ENCODE measurements around the gene P2RX1.
A peak's percentile ranks its signal among the peaks of the same experiment; 100 is the strongest.

The P2RX1 gene

DNA sequence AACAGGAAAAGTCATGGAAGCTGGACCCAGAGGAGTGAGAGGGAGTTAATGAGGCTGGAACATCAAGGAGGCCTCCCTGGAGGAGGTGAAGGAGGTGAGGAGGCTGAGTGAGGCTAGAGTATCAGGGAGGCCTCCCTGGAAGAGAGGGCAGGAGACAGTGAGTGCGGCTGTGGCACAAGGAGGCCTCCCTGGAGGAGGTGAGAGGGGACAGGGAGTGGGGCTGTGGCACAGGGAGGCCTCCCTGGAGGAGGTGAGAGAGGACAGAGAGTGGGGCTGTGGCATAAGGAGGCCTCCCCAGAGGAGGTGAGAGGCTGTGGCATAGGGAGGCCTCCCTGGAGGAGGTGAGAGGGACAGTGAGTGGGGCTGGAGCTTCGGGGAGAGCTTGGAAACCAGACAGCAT is 28.9 kb downstream of the P2RX1 start:
- no peak for DNase-seq

DNA sequence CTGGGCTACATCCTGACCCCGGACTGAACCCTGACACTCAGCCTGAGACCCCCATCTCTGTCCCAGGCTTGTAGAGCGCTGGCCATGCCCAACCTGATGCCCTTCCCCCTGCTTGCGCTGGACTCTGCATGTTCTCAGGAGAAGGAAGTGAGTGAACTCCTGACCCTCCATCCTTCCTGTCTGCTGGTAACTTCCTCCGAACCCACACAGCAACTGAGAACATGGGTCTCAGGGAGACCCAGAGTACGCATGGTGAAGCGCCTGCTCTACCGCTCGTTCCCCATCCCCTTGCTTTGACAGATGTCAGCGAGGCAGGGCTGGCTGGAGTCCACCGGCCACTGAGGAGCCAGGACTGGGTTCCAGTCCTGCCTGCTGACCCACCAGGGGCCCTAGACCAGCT is 29.5 kb downstream of the P2RX1 start:
- peak in 1 of 5 donors; percentile 32 for DNase-seq

DNA sequence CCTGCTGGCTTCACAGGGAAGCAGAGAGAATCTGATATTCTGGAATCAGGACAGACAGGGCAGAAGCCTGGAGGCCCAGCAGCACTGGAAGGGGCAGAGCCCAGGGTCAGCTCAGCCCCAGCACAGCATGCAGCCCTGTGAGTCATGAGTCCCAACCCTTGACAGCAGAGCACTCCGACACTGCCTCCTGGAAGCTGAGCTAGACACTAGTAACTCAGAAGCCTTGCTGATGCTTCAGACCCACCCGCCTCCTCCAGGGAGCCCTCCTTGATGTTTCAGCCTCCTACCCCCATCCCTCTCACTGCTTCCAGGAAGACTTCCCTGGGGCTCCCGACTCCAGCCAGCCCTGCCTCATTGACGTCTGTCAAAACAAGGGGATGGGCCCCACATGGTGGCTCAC is 30.3 kb downstream of the P2RX1 start:
- DNase-seq: no peak

DNA sequence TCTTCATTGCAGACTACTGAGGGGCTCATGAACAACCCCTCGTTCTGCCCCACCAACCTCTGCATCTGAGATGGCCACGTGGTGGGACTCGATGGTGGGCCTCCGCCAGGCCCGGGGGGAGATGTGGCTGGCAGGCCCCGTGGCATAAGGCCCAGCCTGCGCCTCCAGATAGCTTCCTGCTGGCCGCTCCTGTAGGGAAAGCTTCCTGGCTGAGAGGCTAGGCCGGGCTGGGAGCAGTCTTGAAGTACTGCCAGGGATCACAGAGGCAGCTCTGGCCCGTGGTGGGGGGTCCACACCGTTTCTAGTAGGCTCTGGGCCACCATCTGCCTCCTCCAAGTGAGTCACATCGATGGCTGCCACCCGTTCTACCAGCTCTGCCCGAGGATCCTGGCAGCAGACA is 31.0 kb downstream of the P2RX1 start:
- DNase-seq: no peak

DNA sequence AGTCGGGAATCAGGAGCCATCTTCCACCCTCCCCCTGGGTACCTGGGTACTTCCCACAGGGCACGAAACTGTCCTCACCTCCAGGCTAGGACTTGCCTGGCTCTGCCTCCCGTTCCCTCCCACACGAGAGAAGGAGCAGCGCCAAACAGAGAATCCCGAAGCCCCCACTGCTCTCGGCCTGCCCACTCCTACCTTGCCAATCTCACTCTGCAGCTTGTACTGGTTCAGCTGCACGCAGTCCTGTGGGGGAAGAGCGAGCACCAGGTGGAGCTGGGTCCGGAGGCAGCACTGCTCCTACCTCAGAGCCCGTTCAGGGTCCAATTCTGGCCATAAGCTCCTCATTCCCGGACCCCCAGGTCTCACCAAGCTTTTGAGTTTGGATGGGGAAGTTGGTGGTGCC is 32.1 kb downstream of the P2RX1 start:
- no peak for DNase-seq

DNA sequence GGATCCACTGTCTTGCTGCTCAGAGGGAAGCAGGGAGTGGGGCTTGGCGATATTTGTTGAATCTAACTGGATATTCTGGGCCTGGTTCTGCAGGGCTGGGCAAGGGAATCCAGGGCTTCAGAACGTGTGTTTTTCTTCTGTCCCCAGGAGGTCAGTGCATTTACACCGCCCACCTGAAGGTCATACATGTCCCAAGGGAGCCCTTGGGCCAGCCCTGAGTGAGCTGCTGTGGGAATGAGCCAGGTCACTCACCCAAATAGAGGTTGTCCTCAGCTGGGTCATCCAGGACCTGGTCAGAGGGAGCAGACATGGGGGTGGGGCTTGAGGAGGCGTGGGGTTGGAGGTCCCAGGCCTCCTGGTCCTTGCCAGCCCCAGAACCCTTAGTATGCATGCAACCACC is 34.0 kb downstream of the P2RX1 start:
- DNase-seq: no peak

DNA sequence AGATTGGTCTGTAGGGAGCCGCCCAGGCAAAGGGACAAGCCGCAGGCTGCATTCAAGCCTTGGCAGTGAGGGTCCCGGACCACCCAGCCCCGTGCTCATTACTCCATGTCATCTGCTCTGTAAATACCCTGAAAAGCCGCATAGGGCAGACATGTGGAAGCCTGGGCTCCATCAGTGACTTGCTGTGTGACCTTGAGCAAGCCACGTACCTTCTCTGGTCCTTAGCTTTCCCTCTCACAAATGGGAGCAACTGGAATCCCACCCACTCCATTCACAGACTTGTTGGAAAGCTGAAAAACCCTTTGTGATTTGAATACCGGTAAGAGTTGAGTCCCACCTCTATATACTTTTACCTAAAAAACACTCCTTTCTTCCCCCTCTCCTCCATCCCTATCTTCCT is 35.3 kb downstream of the P2RX1 start:
- no peak for DNase-seq

DNA sequence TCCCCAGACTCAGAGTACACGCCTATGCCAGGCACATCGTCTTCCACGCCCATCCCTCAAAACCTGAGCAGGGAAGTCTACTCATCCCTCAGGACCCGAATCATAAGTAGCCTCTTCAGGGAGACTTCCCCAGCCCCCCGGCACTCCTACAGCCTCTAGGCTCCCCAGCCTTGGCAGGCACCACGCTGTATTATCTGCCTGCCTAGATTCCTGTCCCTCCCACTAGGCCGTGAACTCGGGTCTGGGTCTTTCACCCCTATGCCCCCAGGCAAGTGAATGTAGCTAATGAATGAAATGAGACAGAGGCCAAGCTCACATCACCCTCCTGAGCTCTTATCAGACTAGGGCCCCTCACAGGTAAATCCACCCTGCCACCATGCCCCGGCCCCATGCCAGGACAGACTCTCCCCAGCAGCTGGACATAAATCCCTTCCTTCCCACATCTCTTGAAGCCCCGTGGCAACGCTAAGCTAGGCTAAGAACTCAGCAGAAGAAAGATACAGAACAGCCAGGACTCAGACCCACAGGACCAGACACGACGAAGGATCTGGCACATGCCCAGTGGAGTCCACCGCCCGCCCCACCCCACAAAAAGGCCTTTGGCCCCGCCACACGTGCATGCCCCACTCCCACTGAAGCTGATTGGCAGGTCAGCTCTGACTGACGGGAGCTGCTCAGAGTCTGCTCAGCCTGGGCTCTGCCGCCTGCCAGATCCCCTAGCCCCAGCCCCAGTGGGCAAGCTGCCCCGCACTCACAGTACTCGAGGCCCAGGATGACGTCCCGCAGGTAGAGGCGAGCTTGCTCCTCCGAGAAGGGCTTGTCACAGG is 36.5 kb downstream of the P2RX1 start:
- no peak for DNase-seq

DNA sequence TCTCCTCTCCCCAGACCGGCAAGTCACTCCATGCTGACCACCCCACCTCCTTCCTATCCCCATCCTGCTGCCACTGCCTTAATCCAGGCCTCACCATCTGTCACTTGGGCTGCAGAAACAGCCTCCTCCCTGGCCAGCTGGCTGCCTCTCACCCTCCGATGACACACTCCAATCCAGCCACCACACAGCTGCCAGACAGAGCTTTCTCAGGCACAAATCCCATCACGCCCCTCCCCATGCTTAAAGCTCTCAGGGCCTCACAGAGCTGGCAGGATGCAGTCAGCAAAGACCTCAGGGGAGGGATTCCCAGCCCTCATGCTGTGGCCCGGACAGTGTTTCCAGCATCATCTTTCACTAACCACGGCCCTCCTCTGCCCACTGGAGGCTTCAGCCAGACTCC is 37.1 kb downstream of the P2RX1 start:
- DNase-seq: no peak

DNA sequence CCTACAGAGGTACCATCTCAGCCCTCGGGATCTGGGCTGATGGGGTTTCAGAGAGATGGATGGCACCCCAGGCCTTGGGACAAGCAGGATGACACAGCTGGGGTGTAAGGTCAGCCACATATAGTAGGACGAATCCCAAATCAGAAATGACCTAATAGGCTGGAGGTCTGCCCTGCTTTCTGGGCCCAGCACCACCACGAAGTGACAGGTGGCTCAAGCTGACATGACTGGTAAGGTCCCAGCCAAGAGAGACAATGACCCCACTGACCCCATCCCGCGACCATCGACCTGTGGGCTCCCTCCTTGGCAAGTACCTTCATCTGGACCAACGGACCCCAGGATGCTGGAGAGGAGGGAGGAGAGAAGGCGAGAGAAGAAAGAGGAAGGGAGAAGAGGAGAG is 39.0 kb downstream of the P2RX1 start:
- DNase-seq: no peak

DNA sequence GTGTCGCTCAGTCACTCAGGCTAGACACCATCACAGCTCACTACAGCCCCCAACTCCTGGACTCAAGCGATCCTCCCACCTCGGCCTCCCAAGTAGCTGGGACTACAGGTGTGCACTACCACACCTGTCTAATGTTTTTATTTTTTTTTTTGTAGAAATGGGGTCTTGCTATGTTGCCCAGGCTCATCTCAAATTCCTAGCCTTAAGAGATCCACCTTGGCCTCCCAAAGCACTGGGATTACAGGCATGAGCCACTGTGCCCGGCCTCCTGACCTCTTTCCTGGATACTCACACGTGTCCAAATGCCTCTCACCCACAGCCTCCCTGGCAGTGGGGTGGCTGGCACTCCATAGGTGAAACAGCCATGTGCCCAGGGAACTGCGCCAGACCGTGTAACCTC is 40.9 kb downstream of the P2RX1 start:
- no peak for DNase-seq

DNA sequence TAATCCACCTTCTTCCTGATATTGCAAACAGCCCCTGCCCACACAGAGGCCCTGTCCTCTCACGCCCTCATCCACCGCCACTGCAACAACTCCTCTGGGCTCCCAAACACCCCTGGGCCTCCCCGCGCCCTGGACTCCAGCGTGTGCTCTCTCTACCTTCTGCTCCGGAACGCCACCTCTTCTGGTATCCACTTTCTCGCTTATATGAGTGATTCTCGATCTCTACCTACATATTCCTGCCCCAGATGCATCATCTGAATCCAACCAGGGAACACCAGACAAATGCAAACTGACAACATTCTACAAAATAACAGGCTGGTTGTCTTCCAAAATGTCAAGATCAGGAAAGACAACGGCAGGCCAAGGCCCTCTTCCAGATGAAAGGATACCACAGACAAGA is 42.4 kb downstream of the P2RX1 start:
- DNase-seq: no peak

DNA sequence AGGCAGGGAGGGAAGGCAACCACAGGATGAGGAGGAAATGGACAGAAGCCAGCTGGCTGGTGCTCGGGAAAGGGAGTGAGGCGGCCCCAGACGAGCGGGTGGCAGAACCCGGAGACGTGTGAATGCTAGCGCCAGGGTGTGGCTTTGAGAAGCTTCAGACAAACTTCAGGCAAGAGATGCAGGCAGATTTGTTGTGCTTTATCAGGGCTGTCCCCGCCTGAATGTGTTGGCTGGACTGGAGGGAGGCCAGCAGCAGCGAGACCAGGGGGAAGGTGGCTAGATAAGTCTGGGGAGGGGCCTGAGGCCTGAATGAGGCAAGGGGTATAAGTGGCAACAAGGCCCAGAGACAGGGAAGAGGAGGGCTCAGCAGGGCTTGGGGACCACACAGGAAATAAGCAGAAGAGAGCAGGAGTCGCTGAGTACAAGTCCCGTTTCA is 45.4 kb downstream of the P2RX1 start:
- DNase-seq: no peak

DNA sequence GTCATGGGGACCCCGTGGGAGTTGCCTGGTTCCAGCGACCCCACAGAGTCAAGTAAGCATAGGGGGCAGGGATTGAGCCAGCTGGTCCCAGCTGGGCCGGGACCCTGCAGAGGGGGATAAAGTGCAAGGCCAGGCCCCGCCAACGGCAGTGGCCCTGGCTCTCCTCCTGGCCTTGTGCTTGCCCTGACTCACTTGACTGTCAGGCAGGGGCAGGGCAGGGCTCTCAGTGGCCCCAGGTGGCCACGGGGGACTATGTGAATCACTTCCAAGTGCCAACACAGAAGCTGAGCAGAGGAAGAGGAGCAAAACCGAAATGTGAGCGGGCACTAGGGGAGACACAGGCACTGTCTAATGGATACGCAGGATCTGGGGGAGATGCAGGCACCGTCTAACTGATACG is 48.7 kb downstream of the P2RX1 start:
- DNase-seq: no peak

DNA sequence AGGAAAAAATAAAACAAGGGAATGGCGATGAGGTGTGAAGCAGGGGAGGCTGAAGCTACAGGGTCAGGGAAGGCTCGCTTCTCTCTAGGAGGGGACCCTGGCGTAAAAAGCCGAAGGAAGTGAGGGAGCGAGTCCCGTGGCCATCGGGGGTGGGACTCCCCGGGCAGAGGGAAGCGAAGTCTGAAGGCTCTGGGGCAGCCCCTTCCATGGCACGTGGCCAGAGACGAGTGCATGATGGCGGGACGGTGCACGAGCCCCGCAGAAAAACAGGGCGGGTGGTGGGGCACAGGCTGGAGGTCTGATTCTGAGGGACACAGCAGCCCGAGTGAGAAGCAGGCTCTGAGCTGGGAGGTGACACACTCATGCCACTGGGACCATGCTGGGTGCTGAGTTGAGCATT is 49.2 kb downstream of the P2RX1 start:
- no peak for DNase-seq

DNA sequence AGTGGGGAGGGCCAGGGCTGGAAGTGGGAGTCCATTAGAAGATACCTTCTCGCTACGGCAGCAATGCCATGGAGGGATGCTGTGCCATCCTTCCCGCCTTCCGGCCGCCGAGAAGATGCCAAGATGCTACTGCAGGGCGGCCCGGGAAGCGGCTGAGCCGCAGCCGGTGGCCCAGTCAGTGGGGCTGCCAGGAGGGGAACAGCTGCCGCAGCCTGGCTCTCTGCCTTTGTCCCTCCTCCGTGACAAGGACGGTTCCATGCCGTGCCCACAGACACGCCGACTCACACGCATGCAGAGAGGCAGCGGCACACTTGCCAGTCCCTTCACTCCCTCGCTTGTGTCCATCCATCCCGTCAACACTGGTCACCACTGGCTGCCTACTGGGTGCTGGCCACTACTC is 50.0 kb downstream of the P2RX1 start:
- no peak for DNase-seq

DNA sequence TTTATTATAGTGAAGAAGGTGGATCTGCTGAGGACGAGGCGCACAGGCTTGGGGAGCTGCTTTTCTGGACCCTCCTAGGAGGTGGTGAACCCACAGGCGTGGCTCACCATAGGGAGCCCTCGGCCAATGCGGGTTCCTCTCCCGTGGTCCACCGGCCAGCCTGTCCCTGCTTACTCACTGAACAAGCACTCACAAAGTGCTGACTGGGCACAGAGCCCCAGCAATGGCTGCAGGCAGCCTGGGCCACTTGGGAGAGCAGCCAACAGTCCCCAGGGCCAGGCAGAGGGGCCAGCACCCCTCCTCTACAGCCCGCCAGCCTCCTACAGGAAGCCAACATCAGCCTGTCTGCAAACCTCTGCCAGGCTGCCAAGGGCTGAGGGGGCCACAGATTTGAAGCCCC is 51.1 kb downstream of the P2RX1 start:
- DNase-seq: no peak

DNA sequence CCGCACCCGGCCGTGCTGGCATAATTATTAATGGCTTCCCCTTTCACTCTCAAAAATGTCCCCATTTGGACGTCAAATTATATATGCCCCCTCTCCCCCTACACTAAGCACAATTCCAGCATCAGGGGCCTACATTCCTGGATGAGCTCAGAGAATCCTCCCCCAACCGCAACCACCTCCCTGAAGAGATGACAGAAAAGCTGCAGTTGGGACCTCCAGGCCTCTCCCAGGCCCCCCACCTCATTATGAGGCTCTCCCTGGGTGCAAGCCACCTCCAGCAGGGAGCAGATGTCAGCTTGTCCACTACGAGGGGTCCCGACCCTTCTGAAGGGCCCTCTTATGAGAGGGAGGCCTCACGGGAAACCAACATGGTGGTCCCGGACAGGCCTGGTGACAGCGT is 51.7 kb downstream of the P2RX1 start:
- DNase-seq: no peak

DNA sequence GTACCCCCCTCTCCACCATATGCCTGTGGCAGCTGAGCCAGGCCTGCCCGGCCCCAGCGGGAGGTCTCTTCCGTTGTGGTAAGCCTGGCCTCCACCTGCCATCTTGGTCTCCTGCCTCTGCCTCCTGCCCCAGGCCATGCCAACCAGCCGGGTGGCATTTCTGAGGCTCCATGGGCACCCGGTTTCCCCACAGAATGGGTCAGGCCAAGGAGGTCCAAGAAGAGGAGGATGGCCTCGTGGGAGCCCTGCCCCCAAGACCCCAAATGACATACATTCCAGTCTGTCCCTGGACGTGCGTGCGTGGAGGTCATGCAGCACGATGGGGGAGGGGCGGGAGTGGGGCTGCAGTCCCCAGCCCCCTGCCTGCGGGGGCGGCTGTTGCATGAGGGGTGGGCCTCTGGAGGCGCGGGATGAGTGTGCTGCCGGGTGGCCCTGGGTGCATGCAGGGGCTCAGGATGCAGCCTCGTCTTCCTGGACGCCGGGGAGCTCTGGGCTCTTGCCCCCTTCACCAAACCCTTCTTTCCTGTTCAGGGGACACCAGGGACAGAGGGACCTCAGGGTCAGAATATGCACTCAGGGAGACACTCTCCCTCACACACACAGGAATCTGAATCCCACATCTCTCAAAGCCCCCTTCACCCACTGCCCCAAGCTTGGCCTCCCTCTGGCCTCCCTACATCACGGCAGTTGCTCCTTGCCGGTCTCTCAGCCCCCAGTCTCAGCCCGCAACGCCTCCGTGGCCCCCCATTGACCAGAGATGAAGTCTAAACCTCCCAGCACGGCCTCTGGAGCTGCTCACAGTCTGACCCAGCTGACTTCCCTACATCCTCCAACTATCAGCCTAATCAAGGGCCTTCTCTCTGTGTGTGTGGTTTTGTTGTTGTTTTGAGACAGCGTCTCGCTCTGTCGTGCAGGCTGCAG is 54.2 kb downstream of the P2RX1 start:
- DNase-seq: no peak

DNA sequence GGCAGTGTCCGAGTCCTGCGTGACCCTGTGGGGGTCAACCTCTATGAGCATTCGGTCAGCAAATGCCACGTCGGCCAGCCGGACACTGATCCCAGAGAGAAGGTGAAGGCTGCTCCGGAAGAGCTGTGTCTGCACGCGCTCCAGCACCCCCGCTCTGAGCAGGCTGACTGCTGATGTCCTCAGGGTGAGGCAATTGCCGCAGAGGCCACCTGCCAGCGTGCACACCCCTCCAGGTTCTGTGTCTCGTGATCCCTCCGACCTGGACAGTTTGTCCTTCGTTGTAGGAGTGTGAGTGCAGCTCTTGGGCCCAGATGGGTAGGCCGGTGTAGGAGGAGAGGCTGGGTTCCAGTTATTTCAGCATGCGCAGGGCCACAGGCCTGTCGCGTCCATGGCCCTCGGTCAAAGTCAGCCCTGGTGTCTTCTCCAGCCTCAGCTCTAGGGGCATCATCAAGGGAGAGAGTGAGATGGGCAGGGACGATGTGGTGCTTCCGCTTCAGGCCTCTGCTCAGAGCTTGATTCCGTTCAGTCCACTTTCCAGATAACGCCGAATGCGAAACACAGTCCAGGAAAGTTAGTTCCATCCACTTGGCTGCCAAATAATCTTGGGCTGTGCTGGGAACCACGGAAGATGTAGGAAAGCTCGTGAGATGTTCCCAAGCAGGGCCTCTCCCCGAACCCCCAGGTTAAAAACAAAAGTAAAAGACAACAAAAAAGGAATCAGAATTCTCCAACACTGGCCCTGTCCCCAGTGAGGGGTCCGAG is 55.1 kb downstream of the P2RX1 start:
- DNase-seq: no peak

DNA sequence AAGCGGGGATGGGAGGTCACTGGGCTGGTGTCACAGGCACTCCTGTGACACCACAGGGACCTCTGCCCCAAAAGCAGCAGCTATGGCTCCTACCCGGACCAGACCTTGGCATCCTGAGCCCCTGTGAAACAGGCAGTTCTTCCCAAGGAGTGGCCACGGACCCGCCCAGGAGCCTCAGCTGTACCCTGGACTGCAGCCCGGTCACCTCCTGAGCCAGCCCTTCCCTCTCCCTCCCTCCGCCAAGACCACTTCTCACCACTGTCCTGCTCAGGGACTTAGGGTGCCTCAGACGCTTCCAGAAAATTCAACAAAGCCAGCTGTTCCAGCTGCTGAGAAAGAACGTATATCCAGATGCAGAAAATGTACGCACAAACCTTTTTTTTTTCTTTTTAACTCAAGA is 56.3 kb downstream of the P2RX1 start:
- no peak for DNase-seq

DNA sequence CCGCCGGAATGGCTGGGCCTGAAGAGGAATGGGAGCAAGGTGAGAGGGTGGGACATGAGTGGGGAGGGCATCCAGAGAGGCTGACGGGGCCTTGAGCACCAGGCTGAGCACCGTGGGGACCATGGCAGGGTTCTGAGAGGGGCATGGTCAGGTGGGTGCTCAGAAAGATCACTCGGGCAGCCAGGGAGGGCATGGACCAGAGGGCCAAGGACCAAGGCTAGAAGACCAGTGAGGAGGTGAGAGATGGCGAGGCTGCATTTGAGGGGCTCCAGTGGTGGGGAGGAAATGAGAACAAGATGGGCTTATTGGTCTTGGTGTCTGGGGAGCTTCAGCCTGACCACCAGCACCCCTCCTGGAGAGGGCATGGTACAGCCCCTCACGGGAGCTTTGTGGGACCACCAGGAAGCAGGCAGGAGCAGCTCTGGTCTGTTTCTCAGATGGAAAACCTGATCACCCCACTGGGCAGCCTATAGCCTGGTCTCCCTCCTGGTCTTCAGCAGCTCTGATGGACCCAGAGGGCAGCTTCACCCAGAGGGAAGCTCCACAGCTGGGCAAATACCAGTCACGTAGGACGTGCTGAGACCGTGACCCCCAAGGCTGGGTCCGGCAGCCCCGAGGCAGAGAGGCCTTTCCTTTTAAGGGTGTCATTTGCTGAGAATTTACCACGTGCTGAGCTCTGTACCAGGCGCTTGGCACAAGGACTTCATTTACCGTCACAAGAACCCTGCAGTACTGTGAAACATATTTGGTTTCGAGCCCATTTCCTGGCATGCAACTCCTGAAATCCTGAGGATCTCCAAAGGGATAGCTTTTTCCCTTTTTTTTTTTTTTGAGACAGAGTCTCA is 58.8 kb downstream of the P2RX1 start:
- no peak for DNase-seq
